Adrenal gland (tissue), 5 donors: ENCODE measurements around the gene CYP2A7.
"Not testable (repeated sequence)": the region's sequence is repeated elsewhere in the genome, so short reads cannot be mapped to it uniquely, and the experiment has no call there.

Experiments used
- CTCF ChIP-seq, 6 experiments: fragments of 450-650 bp in 4 of 6; fragments of 200-600 bp in 2 of 6; sonication (generic) in 1 of 6; IDR thresholded peaks; 1 replicate in 5 of 6; 2 replicates in 1 of 6; pipeline versions ENCODE4 v1.5.1 to v1.8.0; 2016 to 2021; ENCODE audit warnings: antibody characterized with exemption in 6 of 6, mild to moderate bottlenecking in 2 of 6, moderate library complexity in 1 of 6
- POLR2A ChIP-seq, 2 donors: fragments of 450-650 bp; IDR thresholded peaks; one replicate each; pipeline ENCODE4 v1.6.1; 2017; ENCODE audit warnings: antibody characterized with exemption in 2 of 2, mild to moderate bottlenecking in 2 of 2, moderate library complexity in 1 of 2
- donor health status: DM: no; HTN: no; CAD: no.

GRCh38 chr19:40899964-40900363 is 17.9 kb upstream of the CYP2A7 start:
- not testable (repeated sequence) for TF ChIP-seq CTCF, POLR2A (IDR thresholded peaks at IDR 0.05)
